Upper lobe of left lung (tissue), 4 donors: ENCODE measurements around the gene LOXL1.
"Not testable (repeated sequence)": the region's sequence is repeated elsewhere in the genome, so short reads cannot be mapped to it uniquely, and the experiment has no call there.

Experiments used
- CTCF ChIP-seq, 6 experiments: fragments of 450-650 bp in 4 of 6; fragments of 200-600 bp in 2 of 6; sonication (generic) in 2 of 6; IDR thresholded peaks; one replicate each; pipeline ENCODE4 v1.5.1; 2016 to 2019; ENCODE audit warnings: antibody characterized with exemption in 6 of 6
- POLR2A ChIP-seq, 4 donors: fragments of 450-650 bp; IDR thresholded peaks; one replicate each; pipeline ENCODE4 v1.5.1; 2016 to 2017; ENCODE audit warnings: antibody characterized with exemption in 4 of 4, mild to moderate bottlenecking in 2 of 4
- POLR2AphosphoS5 ChIP-seq, 2 donors: sonication (generic); formaldehyde crosslinking; IDR thresholded peaks; one replicate each; pipeline ENCODE4 v1.5.1; 2017; ENCODE audit warnings: antibody characterized with exemption in 2 of 2

- not testable (repeated sequence) for TF ChIP-seq CTCF, POLR2A, POLR2AphosphoS5 (IDR thresholded peaks at IDR 0.05)
These were observed 34.3 kb downstream of the LOXL1 start for GRCh38 chr15:73960472-73961070.
